ENCODE data around the gene ETFA.
"Not testable (repeated sequence)": the region's sequence is repeated elsewhere in the genome, so short reads cannot be mapped to it uniquely, and the experiment has no call there.

Gene ETFA

GRCh38 chr15:76327191-76328105 is 16.2 kb upstream of the ETFA start:
- DNase-seq = no peak

GRCh38 chr15:76325704-76326103 is 14.4 kb upstream of the ETFA start:
- DNase-seq = no peak

- DNase-seq = no peak
Observed at GRCh38 chr15:76324066-76324465, 12.8 kb upstream of the ETFA start.

GRCh38 chr15:76321602-76322001 is 10.3 kb upstream of the ETFA start:
- no peak for DNase-seq

- no peak for DNase-seq
Observed at GRCh38 chr15:76321171-76321570, 9.9 kb upstream of the ETFA start.

DNA sequence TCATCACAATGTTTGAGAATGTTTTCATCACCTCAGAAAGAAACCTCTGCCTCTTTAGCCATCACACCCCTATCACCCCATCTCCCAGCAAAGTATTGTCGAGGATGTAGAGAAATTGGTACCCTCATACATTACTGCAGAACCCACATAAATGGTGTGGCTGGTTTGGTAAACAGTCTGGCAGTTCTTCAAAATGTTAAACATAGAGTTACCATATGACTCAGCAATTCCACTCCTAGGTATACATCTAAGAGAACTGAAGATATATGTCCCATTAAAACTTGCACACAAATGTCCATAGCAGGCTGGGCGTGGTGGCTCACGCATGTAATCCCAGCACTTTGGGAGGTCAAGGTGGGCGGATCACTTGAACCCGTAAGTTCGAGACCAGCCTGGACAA is 8.7 kb upstream of the ETFA start:
- no peak for DNase-seq

- no peak for DNase-seq
Observed at GRCh38 chr15:76313731-76314130, 2.5 kb upstream of the ETFA start.

DNA sequence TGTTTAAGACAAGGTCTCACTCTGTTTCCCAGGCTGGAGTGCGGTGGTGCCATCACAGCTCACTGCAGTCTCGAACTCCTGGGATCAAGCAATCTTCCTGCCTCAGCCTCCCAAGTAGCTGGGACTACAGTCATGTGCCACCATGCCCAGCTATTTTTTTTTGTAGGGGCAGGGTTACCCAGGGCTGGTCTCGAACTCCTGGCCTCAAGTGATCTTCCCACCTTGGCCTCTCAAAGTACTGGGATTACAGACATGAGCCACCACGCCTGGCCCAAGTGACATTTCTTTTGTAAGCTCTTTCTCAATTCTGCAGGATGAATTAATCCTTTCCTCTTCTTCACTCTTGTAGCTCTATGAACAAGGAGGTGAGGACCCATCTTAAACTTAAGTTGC is 1.9 kb upstream of the ETFA start:
- not testable (repeated sequence) for DNase-seq

GRCh38 chr15:76312540-76313174 is 1.4 kb upstream of the ETFA start:
- no peak for DNase-seq

GRCh38 chr15:76310475-76311099 is 682 bp downstream of the ETFA start:
- peak in 4 of 56 donors; percentile 14 to 42 (median 36) for DNase-seq

GRCh38 chr15:76309601-76310330 is 1.5 kb downstream of the ETFA start:
- DNase-seq = no peak

GRCh38 chr15:76303909-76304308 is 7.4 kb downstream of the ETFA start:
- DNase-seq = no peak

DNA sequence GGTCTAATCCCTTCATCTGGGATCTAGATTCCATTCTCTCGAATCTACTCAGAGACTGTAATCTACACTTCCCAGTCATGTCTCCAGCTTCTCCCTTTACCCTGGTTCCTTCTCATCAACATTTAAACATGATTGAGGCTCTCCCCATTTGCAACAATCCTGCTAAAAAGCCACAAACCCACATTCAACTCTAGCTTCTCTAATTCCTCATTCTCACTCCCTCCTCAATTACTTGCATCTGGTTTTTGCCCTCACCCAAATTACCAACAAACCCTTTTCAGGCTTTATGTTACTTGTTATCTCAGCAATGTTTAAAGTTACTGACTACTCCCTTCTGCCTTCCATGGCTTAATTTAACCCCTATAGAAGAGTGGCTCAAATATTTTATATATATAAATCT is 11.5 kb downstream of the ETFA start:
- no peak for DNase-seq

GRCh38 chr15:76298986-76299385 is 12.3 kb downstream of the ETFA start:
- no peak for DNase-seq

DNA sequence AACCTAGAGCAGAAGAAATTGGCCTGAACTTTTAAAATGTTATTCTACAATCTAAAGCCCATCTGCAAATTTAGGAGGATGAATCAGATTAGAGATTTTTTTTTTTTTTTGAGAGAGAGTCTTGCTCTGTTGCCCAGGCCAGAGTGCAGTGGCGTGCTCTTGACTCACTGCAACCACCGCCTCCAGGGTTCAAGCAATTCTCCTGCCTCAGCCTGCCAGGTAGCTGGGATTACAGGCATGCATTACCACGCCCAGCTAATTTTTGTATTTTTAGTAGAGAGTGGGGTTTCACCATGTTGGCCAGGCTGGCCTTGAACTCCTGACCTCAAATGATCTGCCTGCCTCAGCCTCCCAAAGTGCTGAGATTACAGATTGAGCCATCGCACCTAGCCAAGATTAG is 13.3 kb downstream of the ETFA start:
- DNase-seq = not testable (repeated sequence)

- DNase-seq = no peak
Observed at GRCh38 chr15:76296849-76297248, 14.4 kb downstream of the ETFA start.

- not testable (repeated sequence) for DNase-seq
Observed at GRCh38 chr15:76294463-76294862, 16.8 kb downstream of the ETFA start.

- DNase-seq = no peak
Observed at GRCh38 chr15:76293361-76293760, 17.9 kb downstream of the ETFA start.

- DNase-seq = no peak
Observed at GRCh38 chr15:76289582-76289981, 21.7 kb downstream of the ETFA start.

GRCh38 chr15:76286271-76286879 is 24.9 kb downstream of the ETFA start:
- DNase-seq = no peak

GRCh38 chr15:76285241-76285825 is 25.9 kb downstream of the ETFA start:
- DNase-seq = no peak

Data from nucleus accumbens (tissue), 56 donors.